GM19351 (cell line): Measurements from ENCODE around the gene PPP1R1A.

Source experiments
- ATAC-seq: cut with Tn5 transposase; IDR thresholded peaks from one replicate; pipeline ENCODE4 v1.9.1; 2021; ENCODE audit warnings: mild to moderate bottlenecking, moderate library complexity; ENCODE audit not compliant: unreplicated experiment

PPP1R1A gene

GRCh38 chr12:54538136-54538700 is 50.2 kb downstream of the PPP1R1A start:
- ATAC-seq: no peak

- no peak for ATAC-seq
Measured at GRCh38 chr12:54535474-54535873, 53.0 kb downstream of the PPP1R1A start.

- ATAC-seq: no peak
Measured at GRCh38 chr12:54529581-54529980, 58.9 kb downstream of the PPP1R1A start.
